Measurements from ENCODE around the gene TP53AIP1. TPM values are rescaled to one million over a fixed set of nuclear protein-coding genes. Genes with fewer than 3 reads are reported as not detected.

TP53AIP1 gene, protein sequence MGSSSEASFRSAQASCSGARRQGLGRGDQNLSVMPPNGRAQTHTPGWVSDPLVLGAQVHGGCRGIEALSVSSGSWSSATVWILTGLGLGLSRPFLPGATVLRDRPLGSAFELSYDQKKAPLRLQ
- total RNA-seq, result not detected
- polyA plus RNA-seq, result not detected
- long read RNA-seq, donor 1, result 0 reads
- long read RNA-seq, donor 2, result 0 reads

DNA sequence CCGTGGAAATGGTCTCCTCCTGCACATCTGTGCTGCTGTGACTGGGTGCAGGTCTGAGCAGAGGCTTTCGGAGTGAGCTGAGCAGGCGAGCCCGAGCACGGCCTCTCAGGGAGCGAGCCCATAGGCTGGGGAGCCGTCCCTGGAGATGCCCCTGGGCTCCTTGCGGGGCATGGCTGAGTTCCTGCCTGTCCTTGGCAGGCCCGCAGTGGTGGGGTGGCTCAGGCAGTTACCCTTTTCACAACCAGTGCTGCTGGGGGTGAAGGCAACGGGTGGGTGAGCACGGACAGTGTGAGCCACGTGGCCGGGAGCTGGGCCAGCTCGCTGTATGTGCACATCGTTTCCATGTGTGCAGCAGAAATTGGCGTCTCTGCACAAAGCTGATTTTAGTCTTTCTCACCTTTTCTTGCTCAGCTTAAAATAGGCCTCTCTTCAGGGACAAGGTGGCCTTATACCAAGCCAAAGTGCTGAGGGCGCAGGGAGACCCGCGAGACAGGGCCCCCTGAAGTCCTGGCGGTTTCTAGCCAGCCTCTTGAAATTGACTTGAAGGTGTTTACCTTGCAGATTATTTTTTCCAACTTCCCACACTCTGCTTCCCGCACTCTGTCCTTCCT lies at the start of gene TP53AIP1:
Gene TP53AIP1 (minus strand): TSS at position 55 of the 611 bp plus-strand sequence. CDS start 5,053 bp downstream, outside the sequence.
- 87 to 93% methylated on average over 21 of the region's 21 CpGs for WGBS, 2 donors
- intact Hi-C loops (cut with DNase I), result no loop called here
- Histone ChIP-seq H3K27ac (ENCODE audit: low read depth in 1 of 2, low read length in 2 of 2) (no peak within 1 kb of the TSS), H3K4me1 (ENCODE audit: control insufficient read depth in 1 of 2, insufficient read depth in 2 of 2, low read length in 2 of 2) (no peaks in the 10 kb centered on the region), H3K36me3 (ENCODE audit: control insufficient read depth in 1 of 2, insufficient read depth in 2 of 2, low read length in 1 of 2) (no peaks in the 10 kb centered on the region), H3K4me3 (ENCODE audit: low read length in 2 of 2) (no peak within 1 kb of the TSS), H3K27me3 (ENCODE audit: control insufficient read depth in 1 of 2, insufficient read depth in 2 of 2, low read length in 1 of 2) (no peaks in the 10 kb centered on the region), H3K9me3 (ENCODE audit: control insufficient read depth, low read length) (no peaks in the 10 kb centered on the region)
- DNase-seq (no peak), ATAC-seq (ENCODE audit: low FRiP score) (no peak)

- no peak overlapping the region for H3K27ac ChIP-seq (ENCODE audit: low read depth in 1 of 2, low read length in 2 of 2)
- ATAC-seq (ENCODE audit: low FRiP score), result no peak
- no peaks in the 10 kb centered on the region for H3K27me3 ChIP-seq (ENCODE audit: control insufficient read depth in 1 of 2, insufficient read depth in 2 of 2, low read length in 1 of 2)
- no peaks in the 10 kb centered on the region for H3K4me1 ChIP-seq (ENCODE audit: control insufficient read depth in 1 of 2, insufficient read depth in 2 of 2, low read length in 2 of 2)
- H3K36me3 ChIP-seq (ENCODE audit: control insufficient read depth in 1 of 2, insufficient read depth in 2 of 2, low read length in 1 of 2), result no peaks in the 10 kb centered on the region
- no peak overlapping the region for H3K4me3 ChIP-seq (ENCODE audit: low read length in 2 of 2)
- no peaks in the 10 kb centered on the region for H3K9me3 ChIP-seq (ENCODE audit: control insufficient read depth, low read length)
- DNase-seq, result no peak
- intact Hi-C loops (cut with DNase I), result no loop called here
These were observed 45.7 kb upstream of the TP53AIP1 start for GRCh38 chr11:128988242-128988970.

DNA sequence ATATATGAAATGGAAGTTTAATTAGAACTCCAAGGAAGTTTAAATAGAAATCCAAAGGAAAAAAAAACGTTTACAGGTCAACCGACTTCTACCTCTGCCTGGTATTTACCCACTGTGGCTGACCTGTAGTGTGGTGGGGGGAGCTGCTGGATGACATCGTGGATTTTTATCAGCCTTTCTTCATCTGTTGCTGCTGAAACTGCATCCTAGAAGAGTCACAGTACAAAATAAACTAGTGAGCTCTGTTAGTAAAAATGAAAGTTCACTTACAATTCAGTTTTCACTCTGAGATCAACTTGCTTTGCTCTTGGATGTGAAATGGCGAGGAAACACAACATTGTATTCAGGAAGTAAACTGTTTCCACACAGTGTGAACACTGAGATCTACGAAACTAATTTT lies 43.2 kb upstream of the TP53AIP1 start:
- H3K4me1 ChIP-seq (ENCODE audit: control insufficient read depth in 1 of 2, insufficient read depth in 2 of 2, low read length in 2 of 2), result no peaks in the 10 kb centered on the region
- H3K4me3 ChIP-seq (ENCODE audit: low read length in 2 of 2), result no peak overlapping the region
- peaks cover 0 to 2% of the 10 kb centered on the region in 2 donors for H3K36me3 ChIP-seq (ENCODE audit: control insufficient read depth in 1 of 2, insufficient read depth in 2 of 2, low read length in 1 of 2)
- no peaks in the 10 kb centered on the region for H3K27me3 ChIP-seq (ENCODE audit: control insufficient read depth in 1 of 2, insufficient read depth in 2 of 2, low read length in 1 of 2)
- DNase-seq (no peak), ATAC-seq (ENCODE audit: low FRiP score) (no peak)
- intact Hi-C loops (cut with DNase I), result no loop called here
- H3K27ac ChIP-seq (ENCODE audit: low read depth in 1 of 2, low read length in 2 of 2), result no peak overlapping the region
- no peaks in the 10 kb centered on the region for H3K9me3 ChIP-seq (ENCODE audit: control insufficient read depth, low read length)
- WGBS, 2 donors, result 60 to 72% methylated on average over 5 of the region's 5 CpGs

GRCh38 chr11:128983023-128983422 lies 40.4 kb upstream of the TP53AIP1 start:
- H3K4me1 ChIP-seq (ENCODE audit: control insufficient read depth in 1 of 2, insufficient read depth in 2 of 2, low read length in 2 of 2), result no peaks in the 10 kb centered on the region

DNA sequence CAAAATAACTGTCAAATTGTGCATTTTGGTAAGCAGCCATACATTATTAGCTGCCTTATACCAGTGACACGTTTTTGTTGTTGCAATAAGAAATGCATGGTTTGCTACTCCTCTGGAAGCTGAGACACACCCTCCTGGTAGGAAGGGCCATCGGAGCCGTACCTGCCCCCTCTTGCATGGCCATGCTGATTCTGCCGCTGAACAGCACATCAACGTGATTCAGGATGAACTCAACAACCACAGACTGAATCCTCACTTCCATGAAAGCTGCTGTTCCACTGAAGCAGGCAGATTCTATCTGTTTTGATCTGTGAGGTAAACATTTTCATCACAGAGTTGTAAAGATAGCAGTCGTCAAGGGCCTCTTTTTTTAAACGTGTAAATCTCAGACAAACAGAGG lies 38.6 kb upstream of the TP53AIP1 start:
- no peaks in the 10 kb centered on the region for H3K4me1 ChIP-seq (ENCODE audit: control insufficient read depth in 1 of 2, insufficient read depth in 2 of 2, low read length in 2 of 2)
- peaks cover 3 to 4% of the 10 kb centered on the region in 2 donors for H3K36me3 ChIP-seq (ENCODE audit: control insufficient read depth in 1 of 2, insufficient read depth in 2 of 2, low read length in 1 of 2)
- ATAC-seq (ENCODE audit: low FRiP score) (no peak), DNase-seq (no peak)
- no peak overlapping the region for H3K4me3 ChIP-seq (ENCODE audit: low read length in 2 of 2)
- no peaks in the 10 kb centered on the region for H3K27me3 ChIP-seq (ENCODE audit: control insufficient read depth in 1 of 2, insufficient read depth in 2 of 2, low read length in 1 of 2)
- H3K27ac ChIP-seq (ENCODE audit: low read depth in 1 of 2, low read length in 2 of 2), result no peak overlapping the region
- no peaks in the 10 kb centered on the region for H3K9me3 ChIP-seq (ENCODE audit: control insufficient read depth, low read length)
- intact Hi-C loops (cut with DNase I), result no loop called here
- WGBS, 2 donors, result 72 to 80% methylated on average over 7 of the region's 7 CpGs

More at GRCh38 chr11:128983023-128983422, 40.4 kb upstream of the TP53AIP1 start:
- Histone ChIP-seq H3K9me3 (ENCODE audit: control insufficient read depth, low read length) (no peaks in the 10 kb centered on the region), H3K27ac (ENCODE audit: low read depth in 1 of 2, low read length in 2 of 2) (no peak overlapping the region), H3K4me3 (ENCODE audit: low read length in 2 of 2) (no peak overlapping the region), H3K36me3 (ENCODE audit: control insufficient read depth in 1 of 2, insufficient read depth in 2 of 2, low read length in 1 of 2) (peaks cover 2 to 3% of the 10 kb centered on the region in 2 donors), H3K27me3 (ENCODE audit: control insufficient read depth in 1 of 2, insufficient read depth in 2 of 2, low read length in 1 of 2) (no peaks in the 10 kb centered on the region)
- DNase-seq (no peak), ATAC-seq (ENCODE audit: low FRiP score) (no peak)
- intact Hi-C loops (cut with DNase I), result no loop called here
- WGBS, 2 donors, result 90 to 95% methylated on average over 8 of the region's 8 CpGs

DNA sequence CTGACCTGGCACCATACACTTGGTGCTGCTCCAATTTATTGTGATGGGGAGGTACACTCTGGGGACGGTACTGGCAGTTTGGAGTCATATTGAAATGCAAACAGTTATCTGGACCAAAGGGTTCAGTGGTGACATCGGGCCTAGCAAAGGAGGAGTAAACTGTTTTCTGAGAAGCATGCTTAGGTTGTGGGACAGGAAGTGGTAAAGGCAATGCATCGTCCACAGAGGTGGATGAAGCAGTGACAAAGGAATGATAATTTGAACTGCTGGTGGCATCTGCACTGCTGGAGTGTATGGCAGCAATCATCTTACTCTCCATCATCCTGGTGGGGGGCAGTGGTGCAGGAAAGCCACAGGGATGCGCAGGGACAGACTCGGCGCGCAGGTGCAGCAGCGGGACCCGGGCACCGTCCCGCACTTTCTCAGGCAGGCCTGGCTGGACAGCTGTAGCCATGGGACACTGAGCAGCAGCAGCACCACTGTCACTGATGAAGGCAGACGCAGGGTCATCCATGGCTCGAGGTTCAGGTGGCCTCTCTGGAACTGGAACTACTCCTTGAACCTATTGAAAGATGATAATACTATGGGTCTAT lies 28.0 kb upstream of the TP53AIP1 start:
- no peak for DNase-seq

DNA sequence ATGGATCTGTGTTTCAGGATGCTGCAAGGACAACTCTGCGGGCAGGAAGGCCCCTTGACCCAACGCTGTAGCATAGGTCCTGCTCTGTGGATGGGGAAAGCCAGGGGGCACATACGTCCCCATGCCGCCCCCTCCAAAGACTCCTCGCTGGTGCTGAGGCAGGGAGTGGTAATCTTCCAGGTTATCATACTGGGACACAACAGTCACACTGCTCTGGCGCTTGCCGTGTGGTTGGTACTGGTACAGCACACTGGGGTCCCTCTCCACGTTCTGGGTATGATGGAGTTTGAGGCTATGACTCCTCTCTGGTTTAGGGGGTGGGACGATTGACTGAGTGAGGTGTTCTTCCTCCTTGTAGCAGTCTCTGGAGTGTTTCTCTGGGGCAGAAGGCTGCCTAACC lies 26.2 kb upstream of the TP53AIP1 start:
- no peaks in the 10 kb centered on the region for H3K27me3 ChIP-seq (ENCODE audit: control insufficient read depth in 1 of 2, insufficient read depth in 2 of 2, low read length in 1 of 2)
- no peak overlapping the region for H3K4me3 ChIP-seq (ENCODE audit: low read length in 2 of 2)
- intact Hi-C loops (cut with DNase I), result no loop called here
- DNase-seq (no peak), ATAC-seq (ENCODE audit: low FRiP score) (no peak)
- H3K27ac ChIP-seq (ENCODE audit: low read depth in 1 of 2, low read length in 2 of 2), result no peak overlapping the region
- no peaks in the 10 kb centered on the region for H3K9me3 ChIP-seq (ENCODE audit: control insufficient read depth, low read length)
- H3K36me3 ChIP-seq (ENCODE audit: control insufficient read depth in 1 of 2, insufficient read depth in 2 of 2, low read length in 1 of 2), result peaks cover 0 to 13% of the 10 kb centered on the region in 2 donors
- no peaks in the 10 kb centered on the region for H3K4me1 ChIP-seq (ENCODE audit: control insufficient read depth in 1 of 2, insufficient read depth in 2 of 2, low read length in 2 of 2)
- 93% methylated on average over 9 of the region's 9 CpGs for WGBS, 2 donors

More for the DNA sequence above, 28.0 kb upstream of the TP53AIP1 start:
- Histone ChIP-seq H3K4me1 (ENCODE audit: control insufficient read depth in 1 of 2, insufficient read depth in 2 of 2, low read length in 2 of 2) (no peaks in the 10 kb centered on the region), H3K36me3 (ENCODE audit: control insufficient read depth in 1 of 2, insufficient read depth in 2 of 2, low read length in 1 of 2) (peaks cover 0 to 22% of the 10 kb centered on the region in 2 donors), H3K4me3 (ENCODE audit: low read length in 2 of 2) (no peak overlapping the region), H3K27ac (ENCODE audit: low read depth in 1 of 2, low read length in 2 of 2) (no peak overlapping the region), H3K9me3 (ENCODE audit: control insufficient read depth, low read length) (no peaks in the 10 kb centered on the region), H3K27me3 (ENCODE audit: control insufficient read depth in 1 of 2, insufficient read depth in 2 of 2, low read length in 1 of 2) (no peaks in the 10 kb centered on the region)
- 94 to 96% methylated on average over 13 of the region's 13 CpGs for WGBS, 2 donors
- ATAC-seq (ENCODE audit: low FRiP score), result no peak
- intact Hi-C loops (cut with DNase I), result no loop called here

GRCh38 chr11:128967578-128967977 lies 24.9 kb upstream of the TP53AIP1 start:
- Histone ChIP-seq H3K27me3 (ENCODE audit: control insufficient read depth in 1 of 2, insufficient read depth in 2 of 2, low read length in 1 of 2) (no peaks in the 10 kb centered on the region), H3K27ac (ENCODE audit: low read depth in 1 of 2, low read length in 2 of 2) (no peak overlapping the region), H3K9me3 (ENCODE audit: control insufficient read depth, low read length) (no peaks in the 10 kb centered on the region), H3K36me3 (ENCODE audit: control insufficient read depth in 1 of 2, insufficient read depth in 2 of 2, low read length in 1 of 2) (peaks cover 0 to 7% of the 10 kb centered on the region in 2 donors), H3K4me3 (ENCODE audit: low read length in 2 of 2) (no peak overlapping the region), H3K4me1 (ENCODE audit: control insufficient read depth in 1 of 2, insufficient read depth in 2 of 2, low read length in 2 of 2) (no peaks in the 10 kb centered on the region)
- WGBS, 2 donors, result 81 to 84% methylated on average over 6 of the region's 6 CpGs
- DNase-seq (no peak), ATAC-seq (ENCODE audit: low FRiP score) (no peak)
- intact Hi-C loops (cut with DNase I), result no loop called here

All from aorta (tissue), 5 donors.